Measurements from ENCODE around the gene XPO6.

Gene XPO6

DNA sequence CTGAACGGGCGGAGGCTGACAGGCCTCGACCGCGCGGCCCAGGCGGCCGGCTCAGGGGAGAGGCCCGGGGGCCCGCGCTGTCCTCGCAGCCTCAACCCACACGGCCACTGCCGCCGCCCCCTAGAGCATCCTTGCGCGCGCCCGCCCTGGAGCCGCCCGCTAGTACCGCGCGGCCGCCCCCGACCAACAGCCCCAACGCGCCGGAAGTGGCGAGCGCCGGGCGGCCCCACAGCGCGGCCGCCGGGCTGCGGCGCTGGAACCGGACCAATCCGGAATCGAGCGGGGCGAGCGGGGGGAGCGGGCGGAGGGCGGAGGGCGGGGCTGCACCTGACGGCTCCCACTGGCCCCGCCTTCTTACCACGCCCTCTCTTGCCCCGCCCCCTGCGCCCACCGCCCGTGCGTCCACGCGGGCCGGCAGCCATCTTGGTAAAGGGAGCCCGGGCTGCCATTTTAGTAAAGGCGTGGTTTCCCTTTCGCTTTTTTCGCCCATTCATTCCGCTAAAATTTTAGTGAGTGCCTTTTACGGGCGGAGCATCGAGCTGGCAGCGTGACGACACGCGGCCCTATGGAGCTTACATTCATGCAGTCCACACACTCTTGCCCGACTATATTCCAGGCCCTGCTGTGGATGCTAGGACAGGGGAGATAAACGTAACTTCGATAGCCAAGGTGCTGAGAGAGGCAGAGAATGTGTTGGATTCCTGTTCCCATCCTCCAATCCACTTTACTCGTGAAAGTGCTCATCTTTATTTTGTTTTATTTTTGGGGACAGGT is at the start of gene XPO6 (continued):
- TF ChIP-seq ZNF549 (tag by site-specific recombination; IDR thresholded peaks at IDR 0.05) = no peak
- peak; percentile 88 for TF ChIP-seq ZNF76 (tag by site-specific recombination; IDR thresholded peaks at IDR 0.05; ENCODE audit: borderline replicate concordance, low read depth)
- peak; percentile 96 for TF ChIP-seq ZBTB8A (tag by site-specific recombination; IDR thresholded peaks at IDR 0.05)
- peak; percentile 62; the same call in 1 of the 2 replicates for TF ChIP-seq ZNF324 (tag by site-specific recombination; IDR thresholded peaks at IDR 0.05)
- TF ChIP-seq SP3 (tag by site-specific recombination; IDR thresholded peaks at IDR 0.05) = peak; percentile 99
- no peak for TF ChIP-seq ZBTB1 (tag by site-specific recombination; IDR thresholded peaks at IDR 0.05)
- TF ChIP-seq ZNF623 (tag by site-specific recombination; IDR thresholded peaks at IDR 0.05) = 0 out of 2 replicates have a peak, but pooled peaks have one; percentile 19
- TF ChIP-seq ZNF391 (tag by site-specific recombination; IDR thresholded peaks at IDR 0.05; ENCODE audit: borderline replicate concordance, low read depth) = 0 out of 2 replicates have a peak, but pooled peaks have one; percentile 69
- peak; percentile 99 for TF ChIP-seq KLF10 (tag by site-specific recombination; IDR thresholded peaks at IDR 0.05)
- no peak for TF ChIP-seq ZNF548 (tag by site-specific recombination; IDR thresholded peaks at IDR 0.05)
- no peak for TF ChIP-seq ZNF311 (tag by site-specific recombination; IDR thresholded peaks at IDR 0.05; ENCODE audit: borderline replicate concordance)
- no peak for TF ChIP-seq PRDM6 (tag by site-specific recombination; IDR thresholded peaks at IDR 0.05)
- TF ChIP-seq ZBTB11 (tag by site-specific recombination; conservative IDR thresholded peaks at IDR 0.05; ENCODE audit: low read depth) = peak; percentile 52; the same call in 1 of the 2 replicates
- TF ChIP-seq, protein P1, sequence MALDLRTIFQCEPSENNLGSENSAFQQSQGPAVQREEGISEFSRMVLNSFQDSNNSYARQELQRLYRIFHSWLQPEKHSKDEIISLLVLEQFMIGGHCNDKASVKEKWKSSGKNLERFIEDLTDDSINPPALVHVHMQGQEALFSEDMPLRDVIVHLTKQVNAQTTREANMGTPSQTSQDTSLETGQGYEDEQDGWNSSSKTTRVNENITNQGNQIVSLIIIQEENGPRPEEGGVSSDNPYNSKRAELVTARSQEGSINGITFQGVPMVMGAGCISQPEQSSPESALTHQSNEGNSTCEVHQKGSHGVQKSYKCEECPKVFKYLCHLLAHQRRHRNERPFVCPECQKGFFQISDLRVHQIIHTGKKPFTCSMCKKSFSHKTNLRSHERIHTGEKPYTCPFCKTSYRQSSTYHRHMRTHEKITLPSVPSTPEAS (tag by site-specific recombination; IDR thresholded peaks at IDR 0.05) = peak; percentile 26; the same call in 1 of the 2 replicates
- no peak for TF ChIP-seq ZNF530 (tag by site-specific recombination; IDR thresholded peaks at IDR 0.05; ENCODE audit: low read depth)
- TF ChIP-seq ZFP41 (tag by site-specific recombination; IDR thresholded peaks at IDR 0.05; ENCODE audit: borderline replicate concordance) = no peak
- 0 out of 2 replicates have a peak, but pooled peaks have one; percentile 30 for TF ChIP-seq ZNF366 (tag by site-specific recombination; conservative IDR thresholded peaks at IDR 0.05)
- TF ChIP-seq ZNF521 (tag by site-specific recombination; IDR thresholded peaks at IDR 0.05) = no peak
- no peak for TF ChIP-seq ZSCAN16 (tag by site-specific recombination; IDR thresholded peaks at IDR 0.05)
- TF ChIP-seq ZEB2 (tag by site-specific recombination; IDR thresholded peaks at IDR 0.05) = peak; percentile 79
- TF ChIP-seq ZNF184 (tag by site-specific recombination; IDR thresholded peaks at IDR 0.05) = no peak
- TF ChIP-seq KLF7 (tag by site-specific recombination; IDR thresholded peaks at IDR 0.05; ENCODE audit: borderline replicate concordance) = peak; percentile 90
- no peak for TF ChIP-seq ZNF433 (tag by site-specific recombination; IDR thresholded peaks at IDR 0.05; ENCODE audit: low read depth)
- TF ChIP-seq ZNF423 (tag by site-specific recombination; IDR thresholded peaks at IDR 0.05) = no peak
- TF ChIP-seq MEIS1 (CRISPR knock-in tag; IDR thresholded peaks at IDR 0.05; ENCODE audit: borderline replicate concordance) = no peak
- TF ChIP-seq ZNF621 (tag by site-specific recombination; IDR thresholded peaks at IDR 0.05) = no peak
- no peak for TF ChIP-seq ZNF132 (tag by site-specific recombination; IDR thresholded peaks at IDR 0.05; ENCODE audit: borderline replicate concordance)
- peak; percentile 57 for TF ChIP-seq PRDM10 (tag by site-specific recombination; IDR thresholded peaks at IDR 0.05)
- TF ChIP-seq, protein P2, sequence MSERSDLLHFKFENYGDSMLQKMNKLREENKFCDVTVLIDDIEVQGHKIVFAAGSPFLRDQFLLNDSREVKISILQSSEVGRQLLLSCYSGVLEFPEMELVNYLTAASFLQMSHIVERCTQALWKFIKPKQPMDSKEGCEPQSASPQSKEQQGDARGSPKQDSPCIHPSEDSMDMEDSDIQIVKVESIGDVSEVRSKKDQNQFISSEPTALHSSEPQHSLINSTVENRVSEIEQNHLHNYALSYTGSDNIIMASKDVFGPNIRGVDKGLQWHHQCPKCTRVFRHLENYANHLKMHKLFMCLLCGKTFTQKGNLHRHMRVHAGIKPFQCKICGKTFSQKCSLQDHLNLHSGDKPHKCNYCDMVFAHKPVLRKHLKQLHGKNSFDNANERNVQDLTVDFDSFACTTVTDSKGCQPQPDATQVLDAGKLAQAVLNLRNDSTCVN (tag by site-specific recombination; optimal IDR thresholded peaks at IDR 0.05) = peak; percentile 44

Data from HEK293 (cell line).